K562 (cell line): ENCODE data around the gene LIN28A. TPM values are rescaled to one million over a fixed set of nuclear protein-coding genes. Genes with fewer than 3 reads are reported as not detected.

ENCODE experiments used
- CREB1 ChIP-seq, 2 experiments: sonication (generic) in 1 of 2; formaldehyde crosslinking in 1 of 2; IDR thresholded peaks; 2 replicates each; pipeline versions ENCODE4 v1.6.1 to v1.8.0; 2012 to 2022; ENCODE audit warnings: inconsistent platforms in 1 of 2, mild to moderate bottlenecking in 1 of 2, missing genetic modification reagents in 1 of 2, moderate library complexity in 1 of 2
- E2F5 ChIP-seq: sonication (generic); formaldehyde crosslinking; IDR thresholded peaks from 2 replicates; pipeline ENCODE4 v1.8.0; 2022; ENCODE audit warnings: mild to moderate bottlenecking, missing genetic modification reagents
- GABPB1 ChIP-seq: sonication (generic); formaldehyde crosslinking; IDR thresholded peaks from 2 replicates; pipeline ENCODE4 v1.8.0; 2022; ENCODE audit warnings: mild to moderate bottlenecking, missing genetic modification reagents
- HDAC8 ChIP-seq: fragments of 450-650 bp; IDR thresholded peaks from 2 replicates; pipeline ENCODE4 v1.6.1; 2016; ENCODE audit warnings: mild to moderate bottlenecking, missing genetic modification characterization, moderate library complexity, missing compliant biosample characterization
- HSF4 ChIP-seq: fragments of 250-450 bp; sonication (Bioruptor Pico); IDR thresholded peaks from 2 replicates; pipeline ENCODE4 v2.1.2; 2022; ENCODE audit warnings: mild to moderate bottlenecking, moderate library complexity, borderline replicate concordance
- NCOA1 ChIP-seq: fragments of 450-650 bp; IDR thresholded peaks from 2 replicates; pipeline ENCODE4 v1.6.1; 2016; ENCODE audit warnings: low read depth
- PCBP1 ChIP-seq: fragments of 200-400 bp; formaldehyde crosslinking; IDR thresholded peaks from 2 replicates; pipeline ENCODE4 v1.6.1; 2018; ENCODE audit warnings: mild to moderate bottlenecking, low read depth, low read length; ENCODE audit not compliant: poor library complexity, severe bottlenecking
- POLR2H ChIP-seq: IDR thresholded peaks from 2 replicates; pipeline ENCODE4 v1.6.1; 2016; ENCODE audit warnings: missing genetic modification characterization, low read depth, mild to moderate bottlenecking, control low read depth, missing compliant biosample characterization, moderate library complexity
- PTRF ChIP-seq: fragments of 450-650 bp; IDR thresholded peaks from 2 replicates; pipeline ENCODE4 v1.6.1; 2016; ENCODE audit warnings: mild to moderate bottlenecking, missing genetic modification characterization, missing compliant biosample characterization
- SMAD4 ChIP-seq: fragments of 250-450 bp; sonication (Bioruptor Pico); conservative IDR thresholded peaks from 2 replicates; pipeline ENCODE4 v1.8.0; 2021; ENCODE audit warnings: inconsistent platforms, mild to moderate bottlenecking, moderate library complexity
- TEAD4 ChIP-seq, 2 experiments: sonication (generic) in 1 of 2; formaldehyde crosslinking in 1 of 2; IDR thresholded peaks; 2 replicates each; pipeline versions ENCODE4 v1.6.1 to v1.8.0; 2012 to 2022; ENCODE audit warnings: borderline replicate concordance in 1 of 2, inconsistent platforms in 1 of 2, low read length in 1 of 2, mild to moderate bottlenecking in 1 of 2, missing genetic modification reagents in 1 of 2
- TFAP4 ChIP-seq: sonication (generic); formaldehyde crosslinking; IDR thresholded peaks from 2 replicates; pipeline ENCODE4 v1.8.0; 2022; ENCODE audit warnings: missing genetic modification reagents, mild to moderate bottlenecking, moderate library complexity, borderline replicate concordance
- TGIF2 ChIP-seq: sonication (generic); formaldehyde crosslinking; IDR thresholded peaks from 2 replicates; pipeline ENCODE4 v1.8.1; 2022; ENCODE audit warnings: mild to moderate bottlenecking, missing genetic modification reagents, moderate library complexity
- U2AF2 ChIP-seq: fragments of 200-400 bp; formaldehyde crosslinking; optimal IDR thresholded peaks from 2 replicates; pipeline ENCODE3; 2017; ENCODE audit warnings: low read depth, mild to moderate bottlenecking, low read length
- USF1 ChIP-seq: sonication (generic); formaldehyde crosslinking; IDR thresholded peaks from 2 replicates; pipeline ENCODE4 v1.9.0; 2022; ENCODE audit warnings: mild to moderate bottlenecking, missing genetic modification reagents
- XRCC4 ChIP-seq: IDR thresholded peaks from one replicate; pipeline ENCODE4 v1.6.1; 2011; ENCODE audit not compliant: insufficient read depth, insufficient read length; ENCODE audit errors: extremely low read depth
- ZBTB5 ChIP-seq: fragments of 450-650 bp; IDR thresholded peaks from 2 replicates; pipeline ENCODE4 v1.6.1; 2017; ENCODE audit warnings: antibody characterized with exemption
- ZNF551 ChIP-seq: fragments of 250-450 bp; sonication (Bioruptor Pico); IDR thresholded peaks from 2 replicates; pipeline ENCODE4 v1.5.0; 2021; ENCODE audit warnings: mild to moderate bottlenecking, moderate library complexity
- ZNF785 ChIP-seq: fragments of 250-450 bp; sonication (Bioruptor Pico); IDR thresholded peaks from 2 replicates; pipeline ENCODE4 v1.4.0; 2020; ENCODE audit warnings: mild to moderate bottlenecking
- polyA plus RNA-seq, 8 experiments: library from polyadenylated mRNA; depleted of rRNA in 4 of 8; stranded (reverse) in 5 of 8; unstranded in 3 of 8; fragments of >200 nt; fragmentation: Nextera tagmentation in 2 of 8; fragmentation: Illumina TruSeq in 1 of 8; extraction: Ambion mirVana in 2 of 8; extraction: Trizol in 1 of 8; gene quantifications; 2 replicates each; pipeline versions ENCODE4 v1.2.1 to v1.2.3, GENCODE V29; 2011 to 2014; ENCODE audit warnings: inconsistent platforms in 1 of 8, missing spikeins in 1 of 8
- total RNA-seq, 7 experiments: library from RNA; depleted of rRNA in 6 of 7; stranded (reverse); fragments of >200 nt in 6 of 7; fragmentation: Illumina TruSeq in 2 of 7; extraction: Trizol in 2 of 7; gene quantifications; 2 replicates each; pipeline versions ENCODE4 v1.2.1 to v1.2.3, GENCODE V29; 2011 to 2021; ENCODE audit warnings: low replicate concordance in 1 of 7
- TF ChIP-seq, protein P1 (sequence below): fragments of 200-800 bp; sonication (Bioruptor generic); IDR thresholded peaks from 2 replicates; pipeline ENCODE4 v1.6.1; 2017; ENCODE audit warnings: missing genetic modification characterization, missing compliant biosample characterization

LIN28A gene
- total and polyA plus RNA-seq, 9 of the 15 experiments (the other 6 are each of a cell fraction or from before 2014, with no cell fraction given) = 0.80 to 5.4 (median 3.9) TPM

DNA sequence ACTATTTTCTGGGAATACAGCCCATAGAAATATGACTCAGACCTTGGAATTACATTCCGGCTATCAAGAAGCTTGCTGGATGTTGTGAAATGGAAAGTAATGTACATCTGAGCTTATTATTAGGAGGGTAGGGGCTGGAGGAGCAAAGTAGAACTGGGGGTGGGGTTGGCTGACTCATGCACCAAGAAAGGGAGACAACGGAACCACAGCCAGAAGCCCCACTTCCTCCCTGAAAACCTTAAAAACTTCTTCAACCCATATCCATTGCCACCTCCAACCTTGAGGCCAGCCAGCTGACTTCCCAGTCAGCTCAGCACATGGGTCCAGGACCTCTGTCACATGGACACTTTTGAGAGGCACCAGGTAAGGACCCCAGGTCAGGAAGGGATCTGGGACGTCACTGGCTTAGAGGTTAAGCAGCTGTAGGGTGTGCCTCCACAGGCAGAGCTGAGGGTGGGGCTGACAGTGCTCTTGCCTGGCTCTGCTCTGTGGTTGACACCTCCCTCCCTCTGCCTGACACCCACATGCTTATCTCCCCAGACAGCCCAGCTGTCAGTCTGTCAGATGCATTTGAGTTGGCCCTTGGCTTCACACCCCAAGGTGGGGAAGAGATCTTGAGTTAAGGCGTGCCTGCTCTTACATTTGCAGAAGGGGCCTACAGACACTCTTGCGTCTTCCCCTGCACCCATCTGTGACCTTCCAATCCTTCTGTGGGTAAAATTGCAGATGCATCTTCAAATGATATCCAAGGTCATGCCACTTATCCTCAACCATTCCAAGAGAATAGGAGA lies 32.3 kb upstream of the LIN28A start (continued):
- 0 out of 2 replicates have a peak, but pooled peaks have one; percentile 18 for TF ChIP-seq E2F5 (CRISPR knock-in tag)
- TF ChIP-seq ZNF785 (CRISPR knock-in tag) = no peak
- no peak for TF ChIP-seq U2AF2
- TF ChIP-seq GABPB1 (CRISPR knock-in tag) = peak; percentile 80
- peak; percentile 97 for TF ChIP-seq SMAD4
- no peak for TF ChIP-seq XRCC4
- TF ChIP-seq, protein P1, sequence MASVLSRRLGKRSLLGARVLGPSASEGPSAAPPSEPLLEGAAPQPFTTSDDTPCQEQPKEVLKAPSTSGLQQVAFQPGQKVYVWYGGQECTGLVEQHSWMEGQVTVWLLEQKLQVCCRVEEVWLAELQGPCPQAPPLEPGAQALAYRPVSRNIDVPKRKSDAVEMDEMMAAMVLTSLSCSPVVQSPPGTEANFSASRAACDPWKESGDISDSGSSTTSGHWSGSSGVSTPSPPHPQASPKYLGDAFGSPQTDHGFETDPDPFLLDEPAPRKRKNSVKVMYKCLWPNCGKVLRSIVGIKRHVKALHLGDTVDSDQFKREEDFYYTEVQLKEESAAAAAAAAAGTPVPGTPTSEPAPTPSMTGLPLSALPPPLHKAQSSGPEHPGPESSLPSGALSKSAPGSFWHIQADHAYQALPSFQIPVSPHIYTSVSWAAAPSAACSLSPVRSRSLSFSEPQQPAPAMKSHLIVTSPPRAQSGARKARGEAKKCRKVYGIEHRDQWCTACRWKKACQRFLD = peak; percentile 49; the same call in 1 of the 2 replicates
- TF ChIP-seq CREB1 (IDR thresholded peaks at IDR 0.05) = peak; percentile 77
- peak; percentile 78 for TF ChIP-seq CREB1 (CRISPR knock-in tag; IDR thresholded peaks at IDR 0.05)
- TF ChIP-seq TEAD4 (IDR thresholded peaks at IDR 0.05; ENCODE audit: low read length) = peak; percentile 96
- TF ChIP-seq TEAD4 (CRISPR knock-in tag; IDR thresholded peaks at IDR 0.05; ENCODE audit: borderline replicate concordance) = no peak
- peak; percentile 66; the same call in 1 of the 2 replicates for TF ChIP-seq TGIF2
- TF ChIP-seq NCOA1 = peak; percentile 78
- no peak for TF ChIP-seq PTRF (tag)
- no peak for TF ChIP-seq POLR2H (tag)
- TF ChIP-seq USF1 (CRISPR knock-in tag) = peak; percentile 76
- TF ChIP-seq ZNF551 = no peak
- no peak for TF ChIP-seq PCBP1
- peak; percentile 26; the same call in 1 of the 2 replicates for TF ChIP-seq HDAC8 (tag)
- no peak for TF ChIP-seq HSF4 (CRISPR knock-in tag)
- TF ChIP-seq ZBTB5 = no peak
- peak; percentile 100 for TF ChIP-seq TFAP4 (CRISPR knock-in tag)
